Suppressor macrophage treated with lipopolysaccharide for 4 hours (primary cell): ENCODE measurements around the gene HAND2.

ENCODE experiments used
- DNase-seq: peaks from one replicate; pipeline ENCODE4 v3.0.0-alpha.2; 2020

The HAND2 gene

DNA sequence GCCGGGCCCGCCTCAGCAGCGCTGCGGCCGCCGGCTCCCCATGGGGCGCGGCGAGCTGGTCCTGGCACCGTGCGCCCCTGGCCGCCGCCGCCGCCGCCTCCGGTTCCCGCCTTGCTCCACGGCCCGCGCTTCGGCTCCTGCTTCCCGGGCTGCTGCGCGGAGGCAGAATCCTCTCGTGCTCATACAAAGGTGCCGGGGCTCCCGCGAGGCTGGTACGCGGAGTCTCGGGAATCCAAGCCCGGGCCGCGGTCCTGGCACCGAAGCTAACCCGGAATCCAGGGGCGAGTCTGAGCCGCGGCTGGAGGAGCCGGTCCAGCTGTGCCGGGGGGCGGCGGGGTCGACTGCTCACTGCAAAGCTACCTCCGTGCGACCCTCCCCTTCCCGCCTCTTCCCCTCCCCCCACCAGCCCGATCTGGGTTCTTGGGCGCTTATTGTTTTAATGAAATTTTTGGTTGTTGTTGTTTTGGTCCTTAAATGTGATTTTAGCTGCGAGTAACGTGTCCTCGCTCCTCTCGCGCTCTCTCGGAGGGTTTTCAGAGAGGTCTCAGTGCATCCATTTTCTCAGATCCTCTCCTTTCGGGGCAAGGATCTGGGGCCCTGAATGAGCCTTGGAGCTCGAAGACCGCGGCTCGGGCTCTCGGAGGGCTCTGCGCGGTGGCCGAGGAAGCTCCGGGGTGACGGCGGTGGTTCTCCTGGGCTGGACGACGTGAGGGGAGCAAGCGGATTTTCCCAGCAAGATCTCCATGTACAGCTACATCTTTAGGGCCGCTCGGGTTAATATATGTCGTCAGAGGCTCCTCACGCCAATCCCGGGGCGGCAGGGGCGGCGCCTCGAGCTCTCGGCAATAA lies at the start of gene HAND2:
Gene HAND2, minus strand, starts transcription at position 753 of the 849 bp plus-strand sequence. CDS start 940 bp downstream, outside the sequence.
- DNase-seq, result no peak

DNA sequence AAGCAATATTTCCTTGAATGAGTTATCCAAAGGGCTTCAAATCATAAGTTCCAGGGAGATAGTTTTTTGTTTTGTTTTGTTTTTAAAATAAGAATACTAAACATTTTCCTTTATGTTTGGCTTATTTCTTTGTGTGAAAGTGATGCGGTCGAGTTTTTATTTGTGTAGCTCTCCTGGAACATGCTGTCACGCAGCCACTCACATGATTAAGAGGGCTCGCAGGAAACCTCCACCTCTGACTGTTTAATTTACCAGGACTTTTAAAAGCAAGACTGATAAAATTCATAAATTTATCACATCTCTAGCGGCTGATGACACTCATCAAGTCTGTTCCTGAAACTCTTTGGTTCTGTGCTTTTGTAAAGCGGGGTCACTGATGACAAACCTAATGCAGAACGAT lies 48.9 kb upstream of the HAND2 start:
- DNase-seq, result no peak

DNA sequence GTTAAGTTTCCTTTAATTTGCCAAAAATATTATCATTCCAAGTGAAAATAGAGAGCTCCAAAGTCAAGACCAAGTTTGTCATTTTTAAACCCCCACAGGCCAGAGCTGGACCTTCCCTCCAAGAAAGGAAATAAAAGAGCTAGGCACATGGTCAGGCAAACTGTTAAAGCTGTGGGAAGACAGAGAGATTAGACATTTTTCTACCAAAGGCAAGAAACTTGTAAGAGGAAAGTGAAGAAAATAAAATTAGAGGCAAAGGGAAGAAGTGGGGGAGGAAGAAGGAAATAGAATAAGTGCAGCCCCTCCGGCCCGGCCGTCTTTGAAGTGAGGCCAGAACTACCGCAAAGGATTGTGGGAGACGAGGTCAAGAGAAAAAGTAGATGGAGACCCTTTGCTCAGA lies 47.9 kb upstream of the HAND2 start:
- DNase-seq, result no peak

DNA sequence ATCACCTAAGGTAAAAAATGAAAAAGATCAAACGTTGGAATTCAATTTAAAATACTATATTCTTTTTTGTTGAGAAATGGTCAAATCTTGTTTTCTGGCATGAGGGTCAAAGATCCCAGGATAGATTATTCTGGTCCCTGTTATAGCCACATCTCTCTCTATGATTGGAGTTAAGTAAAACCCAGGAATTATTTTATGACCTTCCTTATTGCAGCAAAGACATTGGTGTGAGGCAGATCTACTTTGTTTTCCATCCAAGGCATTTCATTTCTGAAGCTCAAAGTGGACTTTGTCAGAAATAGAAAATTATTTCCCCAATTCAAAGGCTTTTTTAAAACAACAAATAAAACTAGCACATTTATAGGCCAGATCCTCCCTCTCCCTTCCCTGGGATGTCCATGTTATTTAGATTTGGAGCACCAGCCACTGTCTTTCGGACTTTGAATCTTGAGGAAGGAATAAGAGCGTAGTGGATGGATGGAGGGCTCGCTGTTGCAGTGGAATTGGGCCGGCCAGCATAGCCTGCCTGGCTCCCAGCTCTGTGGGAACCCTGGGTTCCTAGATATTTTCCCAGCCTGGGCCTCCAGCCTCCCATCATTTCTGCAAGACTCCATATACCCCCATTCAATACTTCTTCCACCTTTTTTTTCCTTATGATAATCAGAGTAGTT lies 45.6 kb upstream of the HAND2 start:
- no peak for DNase-seq

DNA sequence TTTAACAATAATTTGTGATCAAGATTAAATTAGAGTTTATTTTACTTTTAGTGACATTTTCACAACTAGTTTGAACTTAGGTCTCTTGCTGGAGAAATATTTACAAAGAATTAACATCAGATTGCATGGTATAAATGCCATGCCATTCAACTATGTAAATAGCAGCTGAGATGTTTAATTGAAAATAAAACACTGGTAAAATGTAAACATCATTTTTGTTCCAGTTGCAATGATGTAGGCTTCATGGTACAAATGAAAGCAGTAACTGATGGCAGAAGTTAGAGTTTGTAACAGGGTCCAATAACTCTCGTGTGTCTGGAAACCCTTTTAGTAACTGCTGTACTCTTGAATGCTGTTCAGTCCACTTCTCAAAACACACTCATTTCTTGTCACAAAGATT lies 43.7 kb upstream of the HAND2 start:
- DNase-seq, result no peak

DNA sequence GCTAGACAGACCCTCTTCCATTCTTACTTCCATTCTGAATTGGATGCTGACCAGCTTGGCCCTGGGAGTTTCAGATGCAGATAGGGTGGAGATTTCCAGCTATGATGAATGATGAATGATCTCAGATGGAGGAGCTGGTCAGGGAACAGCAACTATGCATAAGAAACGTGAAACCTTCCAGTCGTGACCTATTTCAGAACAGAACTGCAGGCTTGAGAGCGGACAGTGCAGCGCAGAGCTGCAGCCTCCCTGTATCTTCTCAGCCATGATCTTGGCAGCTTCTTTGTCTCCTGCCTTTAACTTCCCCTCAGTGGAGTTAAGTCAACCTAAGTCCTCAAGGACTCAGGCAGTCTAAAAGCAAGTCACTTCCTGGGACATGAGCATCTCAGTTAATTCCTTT lies 43.3 kb upstream of the HAND2 start:
- no peak for DNase-seq

DNA sequence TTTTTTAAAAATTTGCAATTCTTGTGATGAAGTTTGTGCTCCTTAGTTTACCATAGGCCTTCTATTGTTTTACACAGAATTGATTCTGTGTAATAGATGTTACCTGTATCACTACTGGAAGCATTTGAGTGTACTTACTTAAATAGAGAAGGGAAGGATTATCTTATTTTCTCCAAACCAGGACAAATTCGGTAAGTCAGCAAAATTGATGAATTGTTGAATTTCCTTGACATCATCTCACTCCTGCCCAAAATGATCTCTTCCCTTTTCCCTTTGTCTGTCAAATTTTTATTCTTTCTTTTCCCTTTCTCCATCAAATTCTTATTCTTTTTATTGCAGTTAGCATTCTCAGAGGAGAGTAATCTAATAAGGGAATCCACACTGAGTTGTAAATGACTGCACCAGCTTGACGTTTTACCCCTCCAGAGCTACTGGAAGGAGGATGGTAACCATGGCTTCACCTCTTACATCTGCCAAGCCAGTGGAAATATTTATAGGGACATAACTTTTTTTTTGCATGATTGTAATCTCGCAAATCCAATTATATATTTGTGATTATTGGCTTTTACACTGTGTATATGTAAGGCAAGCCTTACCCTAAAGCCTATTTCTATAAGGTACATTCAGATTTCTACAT lies 42.6 kb upstream of the HAND2 start:
- DNase-seq, result no peak

DNA sequence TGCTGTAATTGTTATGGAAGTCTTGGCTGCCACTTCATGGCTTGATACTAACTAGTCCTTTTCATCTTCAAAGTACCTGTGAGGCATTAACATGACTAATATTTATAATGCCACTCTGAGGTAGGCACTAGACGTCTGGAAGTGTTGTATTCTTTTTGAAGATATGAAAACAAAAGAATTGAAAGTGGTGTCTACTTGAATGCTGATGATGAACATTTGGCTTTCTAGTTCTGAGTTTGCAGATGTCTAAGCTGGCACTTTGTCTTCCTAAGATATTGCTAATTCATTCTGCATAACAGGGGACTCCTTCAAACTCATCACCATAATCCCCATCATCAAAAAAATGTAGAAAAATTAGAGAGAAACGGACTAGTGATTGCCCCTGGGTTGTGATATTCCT lies 41.6 kb upstream of the HAND2 start:
- DNase-seq, result no peak

DNA sequence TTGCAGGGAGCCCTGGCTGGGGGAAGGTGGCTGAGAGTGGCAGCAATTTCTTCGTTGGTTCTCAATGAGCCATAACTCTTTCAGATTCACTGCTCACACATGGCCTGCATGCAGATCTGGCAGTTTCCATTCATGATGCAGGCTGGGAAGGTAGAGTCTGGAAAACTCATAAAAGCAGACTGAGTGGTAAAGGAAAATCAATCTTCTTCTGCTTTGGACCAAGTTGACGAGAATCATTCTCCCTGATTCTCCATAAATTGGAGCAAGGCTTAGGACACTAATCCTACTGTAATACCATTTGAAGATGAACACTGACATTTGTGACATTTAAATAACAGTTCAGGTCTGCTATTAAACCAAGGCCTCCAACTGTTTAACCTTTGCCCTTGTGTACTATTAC lies 35.3 kb upstream of the HAND2 start:
- DNase-seq, result no peak

DNA sequence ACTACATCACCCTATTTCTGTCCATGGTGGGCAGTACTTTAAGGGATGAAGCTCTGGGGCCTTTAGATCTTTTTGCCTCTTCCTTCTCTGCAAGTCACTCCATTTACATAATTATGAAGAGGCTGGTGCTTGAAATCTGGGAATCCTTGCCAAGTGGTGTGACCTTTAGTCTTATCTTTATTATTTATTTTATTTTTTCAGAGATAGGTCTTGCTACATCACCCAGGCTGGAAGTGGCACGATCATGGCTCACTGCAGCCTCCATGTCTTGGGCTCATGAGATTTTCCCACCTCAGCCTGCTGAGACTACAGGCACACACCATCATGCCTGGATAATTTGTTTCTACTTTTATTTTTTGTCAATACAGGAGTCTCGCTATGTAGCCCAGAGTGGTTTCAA lies 34.4 kb upstream of the HAND2 start:
- DNase-seq, result no peak

DNA sequence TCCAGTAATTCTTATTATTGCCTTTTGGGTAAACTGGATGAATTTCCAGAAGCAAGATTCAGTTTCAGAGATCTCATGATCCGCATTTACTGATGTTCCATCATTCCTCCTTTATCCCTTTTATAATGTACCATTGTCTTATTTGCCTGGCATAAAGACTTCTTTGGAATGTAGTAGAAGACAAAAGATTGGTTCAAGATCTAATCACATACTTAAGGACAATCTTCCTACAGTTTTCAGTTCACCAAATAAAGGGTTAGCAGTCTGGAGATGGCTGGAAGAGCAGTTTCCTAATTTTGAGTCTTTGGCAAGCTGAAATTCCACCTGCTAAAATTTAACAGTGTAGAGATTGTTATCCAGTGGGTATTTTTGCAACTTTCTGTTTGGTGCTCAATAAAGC lies 30.9 kb upstream of the HAND2 start:
- DNase-seq, result no peak

DNA sequence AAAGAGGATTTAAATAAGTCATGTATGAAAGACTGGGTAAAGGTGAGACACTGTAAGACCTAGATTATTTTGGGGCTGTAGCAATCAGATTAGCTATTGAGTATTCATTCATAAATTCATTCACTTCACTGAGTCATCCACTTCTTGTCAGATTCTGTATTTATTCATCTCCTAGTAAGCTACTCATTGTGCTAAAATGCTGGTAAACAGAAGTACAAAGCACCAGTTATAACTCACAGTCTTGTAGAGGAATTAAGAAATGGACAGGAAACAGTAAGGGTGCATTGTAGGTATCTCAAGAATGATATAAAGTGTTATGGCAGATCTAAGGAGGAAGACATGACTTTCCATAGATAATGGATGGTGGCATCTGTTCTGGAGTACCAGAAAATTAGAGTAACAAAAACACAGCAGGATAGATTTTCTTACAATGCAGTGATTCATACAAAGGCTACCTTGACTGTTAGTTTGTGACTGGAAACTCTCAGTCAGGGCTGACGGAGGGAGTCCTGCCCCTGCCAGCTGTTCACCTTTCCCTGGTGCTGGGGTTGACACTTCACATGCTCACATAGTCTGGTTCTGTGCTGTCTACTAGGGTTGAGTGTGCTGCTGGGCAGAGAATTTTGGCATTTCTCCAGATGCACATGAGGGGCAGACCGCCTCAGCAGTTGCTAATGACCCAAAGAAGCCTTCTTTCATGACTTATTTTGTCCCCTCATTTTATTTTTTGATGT lies 26.5 kb upstream of the HAND2 start:
- no peak for DNase-seq

DNA sequence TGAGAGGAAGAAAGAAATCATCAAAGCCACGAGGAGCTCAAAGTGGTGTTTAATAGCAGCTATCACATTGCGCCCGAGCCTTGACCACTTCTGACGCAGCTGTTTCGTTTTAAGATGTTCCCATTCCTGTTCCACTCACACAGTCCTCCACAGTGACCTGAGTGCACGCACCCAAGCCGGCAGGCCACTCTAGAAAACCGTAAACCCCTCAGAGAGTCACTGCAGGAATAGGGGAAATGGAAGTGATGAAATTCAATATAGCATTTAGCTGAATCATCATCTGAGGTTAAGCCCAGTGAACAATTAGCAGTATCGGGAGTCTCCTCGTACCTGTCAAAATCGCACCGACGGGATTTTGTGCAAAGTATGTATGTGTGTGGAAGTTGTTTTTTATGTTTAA lies 17.9 kb upstream of the HAND2 start:
- DNase-seq, result peak; percentile 42

DNA sequence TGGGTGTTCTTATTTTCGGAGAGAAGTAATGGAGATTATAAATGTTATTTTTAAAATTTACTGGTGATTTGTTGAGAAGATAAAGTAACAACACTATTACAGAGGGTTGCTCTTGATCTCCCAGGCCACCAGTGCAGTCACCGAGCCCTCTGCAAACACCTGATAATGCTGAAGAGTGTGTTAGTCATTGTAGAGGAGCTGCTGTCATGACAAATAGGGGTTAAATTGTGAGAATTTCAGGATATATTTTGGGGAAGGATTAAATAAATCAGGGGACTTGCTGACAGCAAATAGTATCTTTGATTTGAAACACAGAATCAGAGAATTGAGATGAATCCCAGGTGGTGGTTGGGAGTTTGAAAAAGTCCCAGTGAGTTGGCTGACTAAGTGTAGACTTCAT lies 16.7 kb upstream of the HAND2 start:
- no peak for DNase-seq

DNA sequence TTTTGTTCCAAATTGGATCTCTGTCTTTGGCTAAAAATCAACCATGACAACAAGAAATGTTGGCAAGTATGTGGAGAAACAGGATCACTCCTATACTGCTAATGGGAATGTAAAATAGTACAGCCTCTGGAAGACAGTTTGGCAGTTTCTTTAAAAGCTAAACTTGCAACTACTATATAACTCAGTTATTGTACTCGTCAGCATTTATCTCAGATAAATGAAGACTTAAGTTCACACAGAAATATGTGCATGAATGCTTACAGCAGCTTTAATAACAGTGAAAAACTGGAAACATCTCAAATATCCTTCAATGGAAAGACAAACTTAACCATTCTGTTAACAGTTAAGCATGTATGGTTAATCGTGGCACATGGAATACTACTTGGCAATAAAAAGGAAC lies 15.4 kb upstream of the HAND2 start:
- no peak for DNase-seq

DNA sequence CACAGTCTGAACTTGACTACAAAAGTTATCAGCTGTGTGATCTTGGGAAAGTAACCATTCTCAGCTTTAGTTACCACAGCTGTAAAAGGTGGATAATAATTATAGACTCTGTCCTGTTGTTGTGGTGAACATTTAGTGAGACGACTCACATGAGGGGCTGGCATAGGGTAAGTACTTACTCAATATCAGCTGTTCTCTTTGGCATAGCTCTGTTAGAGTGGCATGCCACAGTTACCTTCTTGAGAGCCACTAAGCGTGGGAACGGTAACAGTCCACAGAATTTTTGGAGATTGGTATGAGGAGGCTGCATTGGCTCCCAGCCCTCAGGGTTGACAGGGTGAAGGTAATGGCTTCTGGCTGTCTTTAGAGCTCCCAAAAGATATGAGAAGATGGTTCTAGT lies 13.2 kb upstream of the HAND2 start:
- no peak for DNase-seq

DNA sequence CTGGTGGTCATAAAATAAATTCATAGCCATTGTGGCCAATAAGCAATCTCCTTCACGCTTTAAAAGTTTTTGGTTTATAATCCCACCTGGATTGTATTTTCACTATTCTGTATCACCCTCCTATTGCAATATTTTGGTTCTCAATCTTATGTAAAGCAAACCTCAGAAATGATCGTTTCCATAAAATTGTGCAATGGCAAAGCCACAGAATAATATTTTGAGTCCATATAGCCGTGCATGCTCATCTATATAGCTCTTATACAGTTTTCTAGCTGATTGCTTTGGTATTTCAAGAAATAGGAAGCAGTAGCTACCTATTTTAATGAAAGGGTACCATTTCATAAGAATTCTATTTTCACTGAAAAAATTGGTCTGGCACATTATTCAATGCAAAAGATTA lies 10.0 kb upstream of the HAND2 start:
- DNase-seq, result no peak

DNA sequence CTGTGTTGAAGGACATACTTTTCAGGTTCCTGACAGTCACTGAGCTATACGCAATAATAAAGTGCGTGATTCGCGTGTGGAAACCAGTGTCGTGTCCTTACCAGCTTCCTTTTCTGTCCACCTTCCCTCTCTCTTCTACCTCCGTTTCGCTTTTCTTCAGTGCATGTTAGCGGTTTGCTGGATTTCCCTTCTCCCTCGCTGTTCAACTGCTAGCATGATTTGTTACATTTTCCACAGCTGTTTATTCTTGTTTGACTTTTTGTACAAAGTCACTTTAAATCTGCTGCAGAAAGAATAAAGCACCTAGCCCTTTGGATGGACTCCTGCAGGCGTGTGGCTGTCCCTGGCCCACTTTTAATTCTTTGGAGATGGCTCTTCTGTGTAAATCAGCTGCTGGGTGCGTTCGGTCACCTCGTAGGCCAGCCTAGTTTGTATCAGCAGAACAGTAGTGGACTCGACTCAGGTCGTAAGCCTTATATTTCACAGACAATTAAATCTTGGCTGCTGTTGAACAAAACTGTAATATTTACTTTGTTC lies 8.9 kb upstream of the HAND2 start:
- no peak for DNase-seq

DNA sequence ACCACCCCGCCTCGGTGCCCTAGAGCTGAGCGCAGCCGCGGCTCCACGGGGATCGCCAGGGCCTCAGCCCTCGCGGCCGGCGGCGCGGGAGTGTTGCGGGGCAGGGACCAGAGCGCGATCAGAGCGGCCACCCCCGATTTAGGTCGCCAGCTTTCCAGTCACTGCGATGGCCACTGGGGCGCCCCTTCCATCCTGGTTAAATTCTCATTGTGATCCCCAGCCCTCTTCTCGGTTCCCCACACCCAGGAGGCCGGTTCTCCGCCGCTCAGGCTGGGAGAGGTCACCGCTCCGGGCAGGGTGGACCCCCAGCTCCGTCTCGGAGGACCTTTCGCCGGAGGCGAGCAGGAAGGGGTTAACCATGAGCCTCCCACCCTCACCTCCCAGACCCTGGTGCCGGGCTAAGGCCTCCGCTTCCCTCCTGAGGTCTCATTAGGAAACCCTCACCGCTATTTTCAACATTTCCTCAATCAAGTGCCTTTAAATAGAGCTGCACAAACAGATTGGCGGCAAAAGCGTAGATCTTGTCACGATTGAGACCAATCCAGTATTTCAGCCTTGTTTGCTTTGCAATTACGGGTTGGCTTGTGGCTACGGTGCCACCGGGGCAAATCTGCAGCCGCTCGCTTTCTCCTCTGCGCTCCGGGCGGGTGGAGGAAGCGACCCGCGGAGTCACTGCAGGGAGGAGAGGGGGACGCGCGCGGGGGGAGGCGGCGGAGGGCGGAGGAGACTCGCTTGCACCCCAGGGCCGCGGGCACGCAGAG lies 8.3 kb upstream of the HAND2 start:
- no peak for DNase-seq

DNA sequence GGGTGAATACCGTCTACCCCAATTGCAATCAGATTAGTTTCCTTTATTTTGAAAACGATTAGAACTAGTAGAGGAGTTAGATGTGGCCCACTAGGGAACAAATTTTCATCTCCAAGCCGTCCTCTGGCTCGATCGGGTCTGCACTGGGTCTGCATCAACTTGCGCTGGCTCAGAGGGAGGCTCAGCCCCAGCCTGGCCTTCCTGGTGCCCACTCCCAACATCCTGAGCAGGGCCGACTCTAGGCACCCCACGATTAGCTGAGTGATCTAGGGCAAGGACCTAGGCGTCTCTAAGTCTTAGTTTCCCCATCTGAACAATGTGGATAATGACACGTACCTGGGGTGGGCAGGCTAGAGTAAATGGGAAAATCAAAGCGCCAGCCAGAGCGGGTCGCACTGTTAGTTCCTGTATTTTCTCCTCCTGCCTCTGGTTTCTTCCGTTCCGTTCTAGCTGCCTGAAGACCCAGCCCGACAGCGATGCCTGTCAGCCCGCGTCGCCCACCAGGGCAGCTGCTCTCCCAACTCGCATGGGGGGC lies 7.7 kb upstream of the HAND2 start:
- DNase-seq, result no peak

DNA sequence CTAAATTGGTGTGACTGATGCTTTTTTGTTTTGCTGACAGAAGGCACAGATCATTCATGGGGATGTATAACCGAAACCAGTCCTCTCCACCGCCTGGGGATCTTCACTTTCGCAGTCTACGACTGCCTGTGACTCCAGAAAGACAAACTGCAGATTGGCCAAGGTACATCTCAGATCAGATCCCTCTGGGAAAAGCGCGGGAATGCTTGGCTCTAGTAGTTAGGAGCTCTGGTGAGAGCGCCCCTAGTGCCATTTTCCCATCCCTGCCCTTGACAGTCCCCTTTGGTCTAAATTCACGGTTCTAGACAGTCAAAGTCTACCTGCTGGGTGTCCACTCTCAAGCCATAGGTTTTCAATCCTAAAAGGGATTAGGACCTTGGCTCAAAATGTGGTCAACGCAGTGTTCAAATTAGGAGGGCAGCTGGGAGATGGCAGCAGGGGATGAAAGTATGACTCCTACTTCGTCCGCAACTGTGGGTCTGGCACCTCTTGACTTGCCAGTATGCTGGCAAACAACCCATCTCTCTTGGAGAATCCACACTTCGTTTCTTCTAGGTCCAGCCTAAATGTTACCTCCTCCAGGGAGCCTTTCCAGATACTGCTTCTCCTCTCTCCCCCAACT lies 6.9 kb upstream of the HAND2 start:
- no peak for DNase-seq

DNA sequence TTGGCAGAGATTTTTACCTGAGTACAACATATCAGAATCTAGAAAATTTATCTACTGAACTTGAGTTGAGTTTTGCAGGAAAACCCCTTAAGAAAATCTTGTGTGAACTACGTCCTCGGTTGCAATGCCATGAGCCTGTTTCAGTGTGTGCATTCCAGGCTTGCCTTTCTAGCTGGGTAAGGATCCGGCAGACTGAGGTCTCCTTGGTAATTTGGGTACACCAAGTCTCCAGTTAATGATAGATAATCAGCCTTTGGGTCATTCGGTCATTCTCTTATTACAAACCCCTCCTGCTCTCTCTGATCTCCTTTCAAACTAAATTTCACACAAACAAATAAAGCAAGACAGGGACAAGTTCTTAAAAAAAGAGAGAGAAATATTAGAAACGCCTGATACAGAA lies 5.9 kb upstream of the HAND2 start:
- DNase-seq, result no peak
